ENCODE results near the gene CENPO. TPM values are rescaled to one million over a fixed set of nuclear protein-coding genes. Genes with fewer than 3 reads are reported as not detected.

CENPO gene
- total RNA-seq, 1 experiment from 2014 or later: 36.6 TPM

- Histone ChIP-seq H3K4me3 (ENCODE audit: insufficient read depth, low read depth, low read length) (no peak overlapping the region), H3K27me3 (ENCODE audit: control insufficient read depth, insufficient read depth, low read length) (no peaks in the 10 kb centered on the region), H3K36me3 (replicated peaks; ENCODE audit: control insufficient read depth, insufficient read depth, low read length) (peaks cover 18% of the 10 kb centered on the region)
- DNase-seq: peak; percentile 53
Measured at GRCh38 chr2:24824966-24825882, 32.0 kb downstream of the CENPO start.

GRCh38 chr2:24825883-24826772 is 32.9 kb downstream of the CENPO start:
- peak; percentile 55 for DNase-seq
- H3K36me3 ChIP-seq (replicated peaks; ENCODE audit: control insufficient read depth, insufficient read depth, low read length): peaks cover 17% of the 10 kb centered on the region
- H3K27me3 ChIP-seq (ENCODE audit: control insufficient read depth, insufficient read depth, low read length): no peaks in the 10 kb centered on the region
- H3K4me3 ChIP-seq (ENCODE audit: insufficient read depth, low read depth, low read length): no peak overlapping the region

DNA sequence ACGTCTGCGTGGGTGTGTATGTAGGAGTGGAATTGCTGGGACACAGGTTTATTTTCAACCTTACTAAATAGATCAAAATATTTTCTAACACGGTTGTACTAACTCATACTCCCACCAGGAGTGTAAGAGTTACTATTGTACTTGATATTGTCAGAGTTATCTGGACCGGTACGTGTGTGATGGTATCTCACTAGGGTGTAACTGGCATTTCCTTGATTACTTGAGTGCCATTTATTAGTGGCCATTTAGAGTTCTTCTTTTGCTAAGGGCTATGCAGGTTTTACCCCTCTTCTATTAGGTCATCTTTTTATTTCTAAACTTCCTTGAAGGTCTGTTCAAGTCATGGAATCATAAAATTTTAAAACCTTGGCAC is 33.5 kb downstream of the CENPO start:
- H3K4me3 ChIP-seq (ENCODE audit: insufficient read depth, low read depth, low read length): no peak overlapping the region
- no peak for DNase-seq
- no peaks in the 10 kb centered on the region for H3K27me3 ChIP-seq (ENCODE audit: control insufficient read depth, insufficient read depth, low read length)
- peaks cover 17% of the 10 kb centered on the region for H3K36me3 ChIP-seq (replicated peaks; ENCODE audit: control insufficient read depth, insufficient read depth, low read length)

GRCh38 chr2:24827321-24828237 is 34.4 kb downstream of the CENPO start:
- Histone ChIP-seq H3K4me3 (ENCODE audit: insufficient read depth, low read depth, low read length) (no peak overlapping the region), H3K27me3 (ENCODE audit: control insufficient read depth, insufficient read depth, low read length) (no peaks in the 10 kb centered on the region), H3K36me3 (replicated peaks; ENCODE audit: control insufficient read depth, insufficient read depth, low read length) (peaks cover 14% of the 10 kb centered on the region)
- DNase-seq: peak; percentile 94

- peaks cover 9% of the 10 kb centered on the region for H3K36me3 ChIP-seq (replicated peaks; ENCODE audit: control insufficient read depth, insufficient read depth, low read length)
- peak; percentile 30 for DNase-seq
- no peak overlapping the region for H3K4me3 ChIP-seq (ENCODE audit: insufficient read depth, low read depth, low read length)
- no peaks in the 10 kb centered on the region for H3K27me3 ChIP-seq (ENCODE audit: control insufficient read depth, insufficient read depth, low read length)
Measured at GRCh38 chr2:24828238-24828996, 35.2 kb downstream of the CENPO start.

- no peak overlapping the region for H3K4me3 ChIP-seq (ENCODE audit: insufficient read depth, low read depth, low read length)
- H3K36me3 ChIP-seq (replicated peaks; ENCODE audit: control insufficient read depth, insufficient read depth, low read length): peaks cover 6% of the 10 kb centered on the region
- DNase-seq: peak; percentile 72
- no peaks in the 10 kb centered on the region for H3K27me3 ChIP-seq (ENCODE audit: control insufficient read depth, insufficient read depth, low read length)
Measured at GRCh38 chr2:24830351-24830750, 37.1 kb downstream of the CENPO start.

GRCh38 chr2:24830786-24831185 is 37.6 kb downstream of the CENPO start:
- Histone ChIP-seq H3K36me3 (replicated peaks; ENCODE audit: control insufficient read depth, insufficient read depth, low read length) (peaks cover 4% of the 10 kb centered on the region), H3K27me3 (ENCODE audit: control insufficient read depth, insufficient read depth, low read length) (no peaks in the 10 kb centered on the region), H3K4me3 (ENCODE audit: insufficient read depth, low read depth, low read length) (no peak overlapping the region)
- peak; percentile 33 for DNase-seq

DNA sequence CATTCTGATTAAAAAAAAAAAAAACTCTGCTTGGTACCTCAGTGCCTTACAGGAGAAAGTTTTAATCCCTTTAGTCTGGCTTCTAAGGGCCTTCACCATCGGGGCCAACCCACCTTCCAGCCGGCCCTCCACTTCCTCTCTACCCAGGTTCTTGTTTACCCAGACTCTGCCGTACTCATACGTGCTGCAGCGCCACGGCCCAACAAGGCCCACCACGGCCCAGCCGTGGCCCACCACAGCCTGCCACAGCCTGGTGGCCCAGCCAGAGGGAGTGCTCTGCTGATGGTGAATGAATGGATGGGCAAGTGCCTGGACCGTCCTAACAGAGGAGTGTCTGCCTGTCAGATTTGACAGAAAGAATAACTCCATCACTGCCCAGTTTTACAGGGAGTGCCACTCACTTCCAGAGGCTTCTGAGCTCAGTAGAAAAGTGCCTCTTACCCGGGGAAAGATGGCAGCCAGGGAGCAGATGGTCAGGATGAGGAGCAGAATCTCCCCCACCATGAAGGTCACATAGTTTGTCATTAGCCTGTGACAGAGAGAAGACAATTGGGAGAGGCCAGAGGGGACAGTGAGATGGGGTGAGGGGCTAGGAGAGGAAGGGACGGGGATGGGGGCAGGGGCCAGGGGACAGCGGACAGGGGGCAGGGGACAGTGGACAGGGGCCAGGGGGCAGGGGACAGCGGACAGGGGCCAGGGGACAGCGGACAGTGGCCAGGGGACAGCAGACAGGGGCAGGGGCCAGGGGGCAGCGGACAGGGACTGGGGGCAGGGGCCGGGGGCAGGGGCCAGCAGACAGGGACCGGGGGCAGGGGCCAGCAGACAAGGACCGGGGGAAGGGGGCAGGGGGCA is 38.2 kb downstream of the CENPO start:
- Histone ChIP-seq H3K27me3 (ENCODE audit: control insufficient read depth, insufficient read depth, low read length) (no peaks in the 10 kb centered on the region), H3K4me3 (ENCODE audit: insufficient read depth, low read depth, low read length) (no peak overlapping the region), H3K36me3 (replicated peaks; ENCODE audit: control insufficient read depth, insufficient read depth, low read length) (peaks cover 4% of the 10 kb centered on the region)
- peak; percentile 45 for DNase-seq

DNA sequence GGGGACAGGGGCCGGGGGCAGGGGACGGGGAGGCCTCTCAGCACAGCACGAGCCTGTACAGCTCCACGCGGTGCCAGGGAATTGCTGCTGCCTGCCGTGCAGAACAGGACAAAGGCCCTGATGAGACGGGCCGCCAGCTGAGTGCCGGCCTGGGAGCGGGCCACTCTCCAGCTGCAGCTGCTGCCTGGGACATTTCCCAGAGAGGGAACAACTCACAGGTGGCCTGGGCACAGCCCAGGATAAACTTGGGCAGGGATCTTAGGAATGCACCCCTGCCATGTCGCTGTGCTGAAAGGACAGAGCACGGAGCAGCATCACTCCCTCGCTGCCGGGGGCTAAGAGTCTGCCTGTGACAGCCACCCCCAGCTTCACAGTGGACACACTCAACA is 38.8 kb downstream of the CENPO start:
- Histone ChIP-seq H3K27me3 (ENCODE audit: control insufficient read depth, insufficient read depth, low read length) (no peaks in the 10 kb centered on the region), H3K36me3 (replicated peaks; ENCODE audit: control insufficient read depth, insufficient read depth, low read length) (peaks cover 4% of the 10 kb centered on the region), H3K4me3 (ENCODE audit: insufficient read depth, low read depth, low read length) (no peak overlapping the region)
- DNase-seq: peak; percentile 79

GRCh38 chr2:24832521-24832920 is 39.3 kb downstream of the CENPO start:
- DNase-seq: no peak
- no peaks in the 10 kb centered on the region for H3K27me3 ChIP-seq (ENCODE audit: control insufficient read depth, insufficient read depth, low read length)
- H3K4me3 ChIP-seq (ENCODE audit: insufficient read depth, low read depth, low read length): no peak overlapping the region
- peaks cover 4% of the 10 kb centered on the region for H3K36me3 ChIP-seq (replicated peaks; ENCODE audit: control insufficient read depth, insufficient read depth, low read length)

GRCh38 chr2:24832931-24833701 is 39.9 kb downstream of the CENPO start:
- no peak overlapping the region for H3K4me3 ChIP-seq (ENCODE audit: insufficient read depth, low read depth, low read length)
- peak; percentile 70 for DNase-seq
- H3K27me3 ChIP-seq (ENCODE audit: control insufficient read depth, insufficient read depth, low read length): no peaks in the 10 kb centered on the region
- peaks cover 4% of the 10 kb centered on the region for H3K36me3 ChIP-seq (replicated peaks; ENCODE audit: control insufficient read depth, insufficient read depth, low read length)

Data from H7 (cell line).